ENCODE data around the gene MRPL40.

MRPL40 gene

GRCh38 chr22:19464546-19464945 lies 32.2 kb downstream of the MRPL40 start:
- H3K79me2 ChIP-seq (ENCODE audit: insufficient read depth, low read depth), result no peaks in the 10 kb centered on the region
- H3K27me3 ChIP-seq (ENCODE audit: insufficient read depth, low read depth), result no peaks in the 10 kb centered on the region
- no peaks in the 10 kb centered on the region for H4K20me1 ChIP-seq (ENCODE audit: insufficient read depth)
- no peaks in the 10 kb centered on the region for H3K36me3 ChIP-seq (ENCODE audit: insufficient read depth)
- TF ChIP-seq CTCF (conservative IDR thresholded peaks at IDR 0.05; ENCODE audit: low read depth, low read length), result no peak
- no peak overlapping the region for H3K4me2 ChIP-seq
- H3K4me3 ChIP-seq (IDR thresholded peaks at IDR 0.05; ENCODE audit: insufficient read depth, low read depth, low read length), result no peak overlapping the region
- H3K9ac ChIP-seq, result no peak overlapping the region
- H2AFZ ChIP-seq (ENCODE audit: low read depth), result no peak overlapping the region
- no peaks in the 10 kb centered on the region for H3K4me1 ChIP-seq (ENCODE audit: low read depth, poor library complexity, severe bottlenecking)
- H3K27ac ChIP-seq, result no peak overlapping the region

GRCh38 chr22:19464975-19465374 lies 32.6 kb downstream of the MRPL40 start:
- Histone ChIP-seq H2AFZ (ENCODE audit: low read depth) (no peak overlapping the region), H3K79me2 (ENCODE audit: insufficient read depth, low read depth) (no peaks in the 10 kb centered on the region), H4K20me1 (ENCODE audit: insufficient read depth) (no peaks in the 10 kb centered on the region), H3K4me2 (no peak overlapping the region), H3K27me3 (ENCODE audit: insufficient read depth, low read depth) (no peaks in the 10 kb centered on the region), H3K4me1 (ENCODE audit: low read depth, poor library complexity, severe bottlenecking) (no peaks in the 10 kb centered on the region), H3K36me3 (ENCODE audit: insufficient read depth) (no peaks in the 10 kb centered on the region), H3K9ac (no peak overlapping the region), H3K4me3 (IDR thresholded peaks at IDR 0.05; ENCODE audit: insufficient read depth, low read depth, low read length) (no peak overlapping the region), H3K27ac (no peak overlapping the region)
- no peak for TF ChIP-seq CTCF (conservative IDR thresholded peaks at IDR 0.05; ENCODE audit: low read depth, low read length)

DNA sequence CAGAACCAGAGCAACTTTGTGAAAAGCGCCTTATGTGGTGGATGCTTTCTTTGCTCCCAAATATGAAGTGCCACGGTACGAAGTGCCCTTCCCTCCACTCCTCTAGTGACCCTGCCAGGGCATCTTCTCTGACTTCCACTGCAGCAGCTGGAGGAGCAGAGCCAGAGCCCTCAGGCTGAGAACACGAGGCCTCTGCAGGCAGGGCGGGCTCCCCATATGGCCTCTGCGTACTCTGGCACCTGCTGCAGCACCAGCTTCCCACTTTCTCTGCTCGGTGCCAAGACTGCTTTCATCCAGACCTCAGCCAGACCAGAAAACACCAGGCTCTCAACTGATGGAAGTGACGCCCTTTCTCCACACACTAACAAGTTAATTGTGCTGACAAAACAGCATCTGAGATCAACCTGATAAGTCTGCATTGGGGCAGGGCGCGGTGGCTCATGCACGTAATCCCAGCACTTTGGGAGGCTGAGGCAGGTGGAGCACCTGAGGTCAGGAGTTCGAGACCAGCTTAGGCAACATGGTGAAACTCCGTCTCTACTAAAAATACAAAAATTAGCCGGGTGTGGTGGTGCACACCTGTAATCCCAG lies 33.9 kb downstream of the MRPL40 start:
- Histone ChIP-seq H3K36me3 (ENCODE audit: insufficient read depth) (no peaks in the 10 kb centered on the region), H3K9ac (no peak overlapping the region), H3K4me3 (IDR thresholded peaks at IDR 0.05; ENCODE audit: insufficient read depth, low read depth, low read length) (no peak overlapping the region), H3K27me3 (ENCODE audit: insufficient read depth, low read depth) (no peaks in the 10 kb centered on the region), H3K27ac (no peak overlapping the region), H4K20me1 (ENCODE audit: insufficient read depth) (no peaks in the 10 kb centered on the region), H2AFZ (ENCODE audit: low read depth) (no peak overlapping the region), H3K4me2 (no peak overlapping the region), H3K79me2 (ENCODE audit: insufficient read depth, low read depth) (no peaks in the 10 kb centered on the region), H3K4me1 (ENCODE audit: low read depth, poor library complexity, severe bottlenecking) (no peaks in the 10 kb centered on the region)
- TF ChIP-seq CTCF (conservative IDR thresholded peaks at IDR 0.05; ENCODE audit: low read depth, low read length), result no peak

DNA sequence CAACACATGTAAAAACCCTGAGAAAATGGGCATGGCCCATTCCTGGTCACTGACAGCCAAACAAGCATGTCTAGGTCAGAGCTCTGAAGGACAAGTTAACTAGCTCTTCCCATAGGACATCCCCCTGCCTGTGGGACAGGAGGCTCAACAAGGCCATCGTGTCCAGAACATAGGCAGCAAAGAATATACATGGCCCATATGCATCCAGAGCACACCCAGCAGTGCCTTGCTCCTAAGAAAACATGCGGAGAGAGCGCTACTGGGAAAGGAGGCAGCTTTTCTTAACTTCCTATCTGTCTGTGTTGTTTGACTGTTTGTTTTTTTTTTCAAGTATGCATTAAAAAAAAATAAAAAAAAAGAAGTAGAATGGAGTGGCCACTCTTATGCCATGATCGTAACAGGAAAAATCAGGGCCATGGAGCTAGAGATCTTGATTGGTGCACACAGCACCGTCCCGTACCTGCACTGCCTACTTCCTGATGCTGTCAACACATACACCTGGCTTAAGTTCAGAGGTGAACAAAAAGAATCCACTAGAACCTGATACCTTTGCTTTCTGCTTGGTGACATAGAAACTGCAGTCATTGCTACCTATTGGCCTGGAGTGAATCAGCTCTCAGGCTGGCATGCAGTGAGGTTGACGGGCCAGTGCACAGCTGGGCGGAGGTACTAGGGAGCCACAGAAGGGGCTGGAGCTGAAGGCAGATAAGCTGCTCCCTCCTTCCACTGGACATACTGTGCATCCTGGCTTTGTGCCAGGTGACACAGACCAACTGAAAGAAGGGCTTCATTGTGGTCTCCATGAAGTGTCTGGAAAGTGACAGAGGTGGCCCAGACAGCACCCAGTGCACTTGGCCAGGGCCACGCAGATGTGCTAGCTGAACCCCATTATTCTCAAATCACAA lies 34.8 kb downstream of the MRPL40 start:
- H3K4me3 ChIP-seq (IDR thresholded peaks at IDR 0.05; ENCODE audit: insufficient read depth, low read depth, low read length), result no peak overlapping the region
- peaks cover 4% of the 10 kb centered on the region for H3K4me1 ChIP-seq (ENCODE audit: low read depth, poor library complexity, severe bottlenecking)
- H2AFZ ChIP-seq (ENCODE audit: low read depth), result no peak overlapping the region
- H3K9ac ChIP-seq, result no peak overlapping the region
- no peaks in the 10 kb centered on the region for H3K36me3 ChIP-seq (ENCODE audit: insufficient read depth)
- H3K4me2 ChIP-seq, result no peak overlapping the region
- H3K27me3 ChIP-seq (ENCODE audit: insufficient read depth, low read depth), result no peaks in the 10 kb centered on the region
- no peaks in the 10 kb centered on the region for H3K79me2 ChIP-seq (ENCODE audit: insufficient read depth, low read depth)
- no peak for TF ChIP-seq CTCF (conservative IDR thresholded peaks at IDR 0.05; ENCODE audit: low read depth, low read length)
- H4K20me1 ChIP-seq (ENCODE audit: insufficient read depth), result no peaks in the 10 kb centered on the region
- no peak overlapping the region for H3K27ac ChIP-seq

Data from KMS-11 (cell line).